ENCODE measurements around the gene ILF2.

Gene ILF2

DNA sequence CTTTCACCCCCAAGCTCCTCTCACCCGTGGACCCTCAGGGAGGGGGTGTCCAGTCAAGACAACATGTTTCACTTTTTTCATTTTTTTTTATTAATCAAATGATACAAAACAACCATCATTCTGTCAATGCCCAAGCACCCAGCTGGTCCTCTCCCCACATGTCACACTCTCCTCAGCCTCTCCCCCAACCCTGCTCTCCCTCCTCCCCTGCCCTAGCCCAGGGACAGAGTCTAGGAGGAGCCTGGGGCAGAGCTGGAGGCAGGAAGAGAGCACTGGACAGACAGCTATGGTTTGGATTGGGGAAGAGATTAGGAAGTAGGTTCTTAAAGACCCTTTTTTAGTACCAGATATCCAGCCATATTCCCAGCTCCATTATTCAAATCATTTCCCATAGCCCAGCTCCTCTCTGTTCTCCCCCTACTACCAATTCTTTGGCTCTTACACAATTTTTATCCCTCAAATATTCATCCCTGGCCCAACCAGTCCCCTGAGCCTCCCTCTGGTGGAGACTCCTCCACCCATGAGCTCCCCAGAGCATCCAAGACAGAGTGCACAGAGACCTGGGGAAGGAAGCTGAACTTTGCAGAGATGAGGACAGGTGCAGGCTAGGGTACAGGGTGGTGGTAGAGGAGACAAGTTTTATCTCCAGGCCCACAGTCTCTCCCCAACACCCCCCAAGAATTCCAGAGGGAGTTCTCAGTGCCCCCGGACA lies 56.4 kb downstream of the ILF2 start:
- no peak for DNase-seq (ENCODE audit: low spot score)
- Histone ChIP-seq H2BK15ac (ENCODE audit: low read length) (no peak overlapping the region), H2BK12ac (ENCODE audit: low read length) (no peak overlapping the region), H3K4me2 (ENCODE audit: insufficient read depth, low read length, poor library complexity, severe bottlenecking) (no peak overlapping the region), H3K4me1 (ENCODE audit: control insufficient read depth in 2 of 2, insufficient read depth in 1 of 2, low read depth in 1 of 2, low read length in 2 of 2) (peaks cover 9 to 15% of the 10 kb centered on the region in 2 donors), H3K18ac (ENCODE audit: low read length) (no peak overlapping the region), H3K9me3 (replicated peaks in 1 of 2; ENCODE audit: control insufficient read depth in 2 of 2, insufficient read depth in 1 of 2, low read depth in 1 of 2, low read length in 2 of 2) (no peaks in the 10 kb centered on the region), H4K8ac (ENCODE audit: low read depth, low read length) (no peak overlapping the region), H2AFZ (ENCODE audit: low read length) (no peak overlapping the region), H3K4me3 (ENCODE audit: low read length in 2 of 2) (no peak overlapping the region), H3K36me3 (replicated peaks in 1 of 2; ENCODE audit: control insufficient read depth in 2 of 2, insufficient read depth in 2 of 2, low read length in 2 of 2) (peaks cover 4 to 10% of the 10 kb centered on the region in 2 donors), H2AK5ac (ENCODE audit: low read depth, low read length) (no peak overlapping the region), H2BK120ac (ENCODE audit: low read depth, low read length) (no peak overlapping the region), H3K23ac (ENCODE audit: low read depth, low read length, poor library complexity) (no peak overlapping the region), H2BK5ac (ENCODE audit: low read length) (no peak overlapping the region), H3K4ac (ENCODE audit: low read length) (no peak overlapping the region), H3K9ac (ENCODE audit: low read depth, low read length, poor library complexity) (no peak overlapping the region), H4K91ac (ENCODE audit: low read depth, low read length, poor library complexity) (no peak overlapping the region), H3K27me3 (ENCODE audit: control insufficient read depth in 3 of 3, insufficient read depth in 3 of 3, low read depth in 1 of 3, low read length in 3 of 3) (no peaks in the 10 kb centered on the region), H3K14ac (ENCODE audit: low read length) (no peak overlapping the region), H3K27ac (replicated peaks; ENCODE audit: low read length) (no peak overlapping the region), H3K79me1 (ENCODE audit: low read depth, low read length) (no peaks in the 10 kb centered on the region)
- WGBS, 2 donors (ENCODE audit: extremely low coverage in 2 of 2, insufficient read length in 2 of 2, insufficient replicate concordance in 1 of 2), result no CpG with 5 or more reads among the region's 2 CpGs

DNA sequence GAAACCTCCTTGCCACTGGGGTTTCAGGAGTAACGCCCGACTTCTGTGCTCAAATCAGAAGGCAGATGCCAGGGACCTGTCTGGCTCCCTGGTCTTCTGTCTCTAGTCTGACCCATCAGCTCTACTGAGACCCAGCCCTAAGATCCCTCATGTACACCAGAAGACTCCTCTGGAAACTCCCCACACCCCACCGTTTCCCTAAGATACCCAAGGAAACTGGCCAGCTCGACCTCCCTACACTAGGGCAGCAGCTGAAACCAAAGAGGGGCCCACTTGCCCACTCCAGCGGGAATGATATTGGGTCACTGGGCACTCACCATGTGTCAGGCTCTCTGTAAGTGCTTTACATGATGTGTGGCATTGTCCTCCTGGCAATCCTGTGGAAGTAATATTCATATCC lies 57.4 kb downstream of the ILF2 start:
- H3K4me1 ChIP-seq (ENCODE audit: control insufficient read depth in 2 of 2, insufficient read depth in 1 of 2, low read depth in 1 of 2, low read length in 2 of 2), result peaks cover 17 to 25% of the 10 kb centered on the region in 2 donors
- H3K79me1 ChIP-seq (ENCODE audit: low read depth, low read length), result no peaks in the 10 kb centered on the region
- H3K36me3 ChIP-seq (replicated peaks in 1 of 2; ENCODE audit: control insufficient read depth in 2 of 2, insufficient read depth in 2 of 2, low read length in 2 of 2), result peaks cover 0 to under 1% of the 10 kb centered on the region in 2 donors
- peak overlapping the region; percentile 40 for H2BK120ac ChIP-seq (ENCODE audit: low read depth, low read length)
- WGBS, 2 donors (ENCODE audit: extremely low coverage in 2 of 2, insufficient read length in 2 of 2, insufficient replicate concordance in 1 of 2), result no CpG with 5 or more reads among the region's 5 CpGs
- H4K8ac ChIP-seq (ENCODE audit: low read depth, low read length), result no peak overlapping the region
- H3K23ac ChIP-seq (ENCODE audit: low read depth, low read length, poor library complexity), result no peak overlapping the region
- H2AFZ ChIP-seq (ENCODE audit: low read length), result no peak overlapping the region
- H3K4me2 ChIP-seq (ENCODE audit: insufficient read depth, low read length, poor library complexity, severe bottlenecking), result no peak overlapping the region
- H3K4ac ChIP-seq (ENCODE audit: low read length), result no peak overlapping the region
- no peak overlapping the region for H2BK5ac ChIP-seq (ENCODE audit: low read length)
- no peak overlapping the region for H3K9ac ChIP-seq (ENCODE audit: low read depth, low read length, poor library complexity)
- no peak overlapping the region for H3K4me3 ChIP-seq (ENCODE audit: low read length in 2 of 2)
- DNase-seq (ENCODE audit: low spot score), result no peak
- H3K27ac ChIP-seq (replicated peaks; ENCODE audit: low read length), result no peak overlapping the region
- peak overlapping the region; percentile 18 for H2AK5ac ChIP-seq (ENCODE audit: low read depth, low read length)
- H2BK12ac ChIP-seq (ENCODE audit: low read length), result no peak overlapping the region
- no peak overlapping the region for H3K18ac ChIP-seq (ENCODE audit: low read length)
- no peak overlapping the region for H4K91ac ChIP-seq (ENCODE audit: low read depth, low read length, poor library complexity)
- H3K9me3 ChIP-seq (replicated peaks in 1 of 2; ENCODE audit: control insufficient read depth in 2 of 2, insufficient read depth in 1 of 2, low read depth in 1 of 2, low read length in 2 of 2), result no peaks in the 10 kb centered on the region
- no peaks in the 10 kb centered on the region for H3K27me3 ChIP-seq (ENCODE audit: control insufficient read depth in 3 of 3, insufficient read depth in 3 of 3, low read depth in 1 of 3, low read length in 3 of 3)
- no peak overlapping the region for H3K14ac ChIP-seq (ENCODE audit: low read length)
- peak overlapping the region; percentile 76 for H2BK15ac ChIP-seq (ENCODE audit: low read length)

DNA sequence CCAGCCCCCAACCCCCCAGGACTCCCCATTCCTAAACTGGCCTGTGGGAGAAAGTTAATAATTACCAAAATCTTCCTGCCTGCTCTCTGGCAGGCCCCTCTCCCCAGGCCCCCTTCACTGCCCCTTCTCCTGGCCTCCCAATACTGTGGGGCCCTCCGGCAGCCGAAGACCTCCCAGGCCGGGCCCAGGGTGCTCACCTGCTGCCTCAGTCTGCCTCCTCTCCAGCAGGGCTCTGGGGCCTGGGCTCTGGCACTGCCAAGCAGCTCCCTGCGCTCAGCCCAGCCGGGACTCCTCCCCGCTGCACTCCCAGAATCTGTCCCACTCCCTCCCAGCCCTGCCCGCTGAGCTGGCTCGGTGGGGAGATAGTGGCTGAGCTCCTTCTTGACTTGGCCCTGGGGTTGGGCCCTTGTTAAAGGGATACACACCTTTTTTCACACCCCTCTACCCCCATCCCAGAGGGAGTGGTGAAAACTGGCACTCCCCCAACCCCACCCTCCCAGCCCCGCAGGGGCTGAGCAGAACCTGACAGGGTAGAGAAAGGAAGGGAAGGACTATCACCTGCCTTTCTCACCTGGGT lies 58.0 kb downstream of the ILF2 start, which contains the start of gene S100A16:
Gene S100A16, minus strand, starts transcription at position 383 of the 577 bp plus-strand sequence. CDS start 4,986 bp downstream, outside the sequence.
- H3K4me2 ChIP-seq (ENCODE audit: insufficient read depth, low read length, poor library complexity, severe bottlenecking), result peak within 1 kb of the TSS; percentile 21
- H3K23ac ChIP-seq (ENCODE audit: low read depth, low read length, poor library complexity), result peak within 1 kb of the TSS; percentile 38
- H4K8ac ChIP-seq (ENCODE audit: low read depth, low read length), result no peak within 1 kb of the TSS
- no peak within 1 kb of the TSS for H3K14ac ChIP-seq (ENCODE audit: low read length)
- H3K4me1 ChIP-seq (ENCODE audit: control insufficient read depth in 2 of 2, insufficient read depth in 1 of 2, low read depth in 1 of 2, low read length in 2 of 2), result peaks cover 20 to 28% of the 10 kb centered on the region in 2 donors
- no peak within 1 kb of the TSS for H4K91ac ChIP-seq (ENCODE audit: low read depth, low read length, poor library complexity)
- H2BK12ac ChIP-seq (ENCODE audit: low read length), result peak within 1 kb of the TSS; percentile 52
- no peaks in the 10 kb centered on the region for H3K27me3 ChIP-seq (ENCODE audit: control insufficient read depth in 3 of 3, insufficient read depth in 3 of 3, low read depth in 1 of 3, low read length in 3 of 3)
- H3K79me1 ChIP-seq (ENCODE audit: low read depth, low read length), result no peaks in the 10 kb centered on the region
- H3K18ac ChIP-seq (ENCODE audit: low read length), result peak within 1 kb of the TSS; percentile 77
- H3K9ac ChIP-seq (ENCODE audit: low read depth, low read length, poor library complexity), result peak within 1 kb of the TSS; percentile 25
- H2BK15ac ChIP-seq (ENCODE audit: low read length), result peak within 1 kb of the TSS; percentile 76
- peak within 1 kb of the TSS in 1 of 2 donors; percentile 14 for H3K4me3 ChIP-seq (ENCODE audit: low read length in 2 of 2)
- WGBS, 2 donors (ENCODE audit: extremely low coverage in 2 of 2, insufficient read length in 2 of 2, insufficient replicate concordance in 1 of 2), result no CpG with 5 or more reads among the region's 9 CpGs
- H2BK120ac ChIP-seq (ENCODE audit: low read depth, low read length), result peak within 1 kb of the TSS; percentile 40
- H3K4ac ChIP-seq (ENCODE audit: low read length), result peak within 1 kb of the TSS; percentile 42
- no peaks in the 10 kb centered on the region for H3K36me3 ChIP-seq (replicated peaks in 1 of 2; ENCODE audit: control insufficient read depth in 2 of 2, insufficient read depth in 2 of 2, low read length in 2 of 2)
- H3K27ac ChIP-seq (replicated peaks; ENCODE audit: low read length), result no peak within 1 kb of the TSS
- no peak within 1 kb of the TSS for H2BK5ac ChIP-seq (ENCODE audit: low read length)
- peak within 1 kb of the TSS; percentile 80 for H2AFZ ChIP-seq (ENCODE audit: low read length)
- no peaks in the 10 kb centered on the region for H3K9me3 ChIP-seq (replicated peaks in 1 of 2; ENCODE audit: control insufficient read depth in 2 of 2, insufficient read depth in 1 of 2, low read depth in 1 of 2, low read length in 2 of 2)
- no peak for DNase-seq (ENCODE audit: low spot score)
- peak within 1 kb of the TSS; percentile 18 for H2AK5ac ChIP-seq (ENCODE audit: low read depth, low read length)

DNA sequence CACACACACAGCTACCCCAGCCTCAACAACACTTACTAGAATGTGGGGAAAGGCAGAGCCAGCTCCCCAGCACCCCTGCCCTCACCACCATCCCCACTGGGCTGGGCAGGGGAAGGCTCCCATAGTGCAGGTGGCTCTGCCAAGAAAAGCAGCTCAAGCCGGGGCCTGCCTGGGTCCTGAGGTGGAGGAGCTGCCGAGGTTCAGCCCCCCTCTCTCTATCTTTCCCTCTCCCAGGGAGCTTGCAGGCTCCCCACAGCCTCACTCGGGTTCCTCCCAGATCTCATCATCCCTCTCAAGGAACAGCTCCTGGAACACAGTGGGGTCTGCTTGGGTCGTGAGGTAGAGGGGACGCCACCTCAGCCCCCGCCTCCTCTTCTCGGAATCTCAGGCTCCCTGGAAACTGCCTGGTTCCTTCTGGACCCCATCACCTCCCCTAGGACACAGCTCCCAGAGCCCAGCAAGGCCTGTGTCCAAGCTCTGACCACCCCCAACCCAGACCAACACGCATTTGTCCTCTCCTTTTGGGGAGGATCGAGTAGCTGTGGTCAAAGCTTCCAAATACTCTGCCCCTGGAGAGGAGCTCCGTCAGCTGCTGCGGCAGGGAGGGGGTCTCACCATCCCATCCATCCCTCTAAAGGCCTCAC lies 58.6 kb downstream of the ILF2 start:
- Histone ChIP-seq H3K9ac (ENCODE audit: low read depth, low read length, poor library complexity) (peak overlapping the region; percentile 25), H2BK12ac (ENCODE audit: low read length) (peak overlapping the region; percentile 52), H2AK5ac (ENCODE audit: low read depth, low read length) (no peak overlapping the region), H3K4ac (ENCODE audit: low read length) (no peak overlapping the region), H4K91ac (ENCODE audit: low read depth, low read length, poor library complexity) (no peak overlapping the region), H4K8ac (ENCODE audit: low read depth, low read length) (no peak overlapping the region), H3K4me2 (ENCODE audit: insufficient read depth, low read length, poor library complexity, severe bottlenecking) (peak overlapping the region; percentile 21), H2BK120ac (ENCODE audit: low read depth, low read length) (peak overlapping the region; percentile 1), H3K4me1 (ENCODE audit: control insufficient read depth in 2 of 2, insufficient read depth in 1 of 2, low read depth in 1 of 2, low read length in 2 of 2) (peaks cover 20 to 28% of the 10 kb centered on the region in 2 donors), H2BK15ac (ENCODE audit: low read length) (peak overlapping the region; percentile 76), H2BK5ac (ENCODE audit: low read length) (no peak overlapping the region), H3K18ac (ENCODE audit: low read length) (peak overlapping the region; percentile 77), H2AFZ (ENCODE audit: low read length) (peak overlapping the region; percentile 80), H3K4me3 (ENCODE audit: low read length in 2 of 2) (peak overlapping the region in 1 of 2 donors; percentile 14), H3K14ac (ENCODE audit: low read length) (no peak overlapping the region), H3K9me3 (replicated peaks in 1 of 2; ENCODE audit: control insufficient read depth in 2 of 2, insufficient read depth in 1 of 2, low read depth in 1 of 2, low read length in 2 of 2) (no peaks in the 10 kb centered on the region), H3K23ac (ENCODE audit: low read depth, low read length, poor library complexity) (no peak overlapping the region), H3K36me3 (replicated peaks in 1 of 2; ENCODE audit: control insufficient read depth in 2 of 2, insufficient read depth in 2 of 2, low read length in 2 of 2) (no peaks in the 10 kb centered on the region), H3K79me1 (ENCODE audit: low read depth, low read length) (no peaks in the 10 kb centered on the region), H3K27me3 (ENCODE audit: control insufficient read depth in 3 of 3, insufficient read depth in 3 of 3, low read depth in 1 of 3, low read length in 3 of 3) (no peaks in the 10 kb centered on the region), H3K27ac (replicated peaks; ENCODE audit: low read length) (no peak overlapping the region)
- no CpG with 5 or more reads among the region's 11 CpGs for WGBS, 2 donors (ENCODE audit: extremely low coverage in 2 of 2, insufficient read length in 2 of 2, insufficient replicate concordance in 1 of 2)
- DNase-seq (ENCODE audit: low spot score), result no peak

All from neuronal stem cell (in vitro differentiated cells).